Stimulated activated CD8-positive, alpha-beta memory T cell treated with anti-CD3 and anti-CD28 coated beads, Interleukin-15, amount 100 ng/mL, for 4 hours (primary cell): ENCODE data around the gene GSDMA.
"Not testable (repeated sequence)": the region's sequence is repeated elsewhere in the genome, so short reads cannot be mapped to it uniquely, and the experiment has no call there.

ENCODE experiments used
- DNase-seq, 2 donors: peaks; one replicate each; pipeline ENCODE4 v3.0.0-alpha.2; 2020; ENCODE audit warnings: low read depth in 2 of 2

Gene GSDMA

DNA sequence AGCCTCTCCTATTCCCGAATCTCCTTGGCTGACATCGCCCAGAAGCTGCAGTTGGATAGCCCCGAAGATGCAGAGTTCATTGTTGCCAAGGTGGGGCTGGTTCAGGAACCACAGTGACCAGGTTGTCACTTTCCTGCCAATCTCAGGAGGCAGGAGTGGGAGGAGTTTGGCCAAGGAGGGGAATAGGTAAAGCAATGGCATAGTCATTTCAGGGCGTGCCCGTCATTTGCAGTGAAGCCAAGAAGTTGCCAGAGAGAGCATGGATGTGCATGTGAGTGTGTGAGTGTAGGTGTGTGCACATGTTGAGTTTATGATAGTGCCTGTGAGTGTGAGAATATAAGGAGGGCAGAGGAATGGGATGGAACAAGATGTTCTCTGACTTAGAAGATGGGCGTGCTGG, 32.6 kb downstream of the GSDMA start:
- DNase-seq: no peak

DNA sequence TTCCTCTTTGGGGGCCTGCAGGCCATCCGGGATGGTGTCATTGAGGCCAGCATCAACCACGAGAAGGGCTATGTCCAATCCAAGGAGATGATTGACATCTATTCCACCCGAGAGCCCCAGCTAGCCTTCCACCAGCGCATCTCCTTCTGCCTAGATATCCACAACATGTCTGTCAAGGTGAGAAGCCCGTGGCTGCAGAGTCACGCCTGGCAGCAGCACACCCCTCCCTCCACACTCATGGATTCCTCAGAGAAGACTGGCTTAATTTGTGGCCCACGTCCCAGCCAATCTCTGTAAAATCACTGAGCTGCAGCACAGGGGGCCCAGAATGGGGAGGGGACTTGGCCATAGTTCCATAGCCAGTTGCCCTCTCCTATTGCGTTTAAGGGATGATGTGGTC, 33.4 kb downstream of the GSDMA start:
- DNase-seq: no peak

DNA sequence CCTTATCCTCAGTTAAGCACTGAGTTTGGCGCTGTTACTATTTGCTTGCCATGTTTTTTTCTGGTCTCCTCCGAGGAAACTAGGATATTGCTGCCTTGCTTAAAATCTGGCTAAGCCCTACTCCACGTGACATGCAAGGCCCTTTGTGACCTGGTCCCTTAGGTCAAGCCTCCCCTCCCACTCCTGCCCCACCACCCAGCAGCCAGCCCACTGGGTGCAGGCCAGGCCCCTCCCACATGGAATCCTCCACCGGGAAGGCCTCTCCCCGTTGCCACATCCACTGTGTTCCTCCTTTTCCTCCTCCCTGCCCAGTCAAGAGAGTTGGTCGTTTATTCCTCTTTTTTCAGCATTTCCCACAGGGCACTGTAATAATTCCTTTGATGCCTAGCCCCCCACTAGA, 34.0 kb downstream of the GSDMA start:
- DNase-seq: no peak

DNA sequence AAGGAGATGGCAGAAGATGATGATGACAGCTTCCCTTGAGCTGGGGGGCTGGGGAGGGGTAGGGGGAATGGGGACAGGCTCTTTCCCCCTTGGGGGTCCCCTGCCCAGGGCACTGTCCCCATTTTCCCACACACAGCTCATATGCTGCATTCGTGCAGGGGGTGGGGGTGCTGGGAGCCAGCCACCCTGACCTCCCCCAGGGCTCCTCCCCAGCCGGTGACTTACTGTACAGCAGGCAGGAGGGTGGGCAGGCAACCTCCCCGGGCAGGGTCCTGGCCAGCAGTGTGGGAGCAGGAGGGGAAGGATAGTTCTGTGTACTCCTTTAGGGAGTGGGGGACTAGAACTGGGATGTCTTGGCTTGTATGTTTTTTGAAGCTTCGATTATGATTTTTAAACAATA, 34.7 kb downstream of the GSDMA start:
- no peak for DNase-seq

DNA sequence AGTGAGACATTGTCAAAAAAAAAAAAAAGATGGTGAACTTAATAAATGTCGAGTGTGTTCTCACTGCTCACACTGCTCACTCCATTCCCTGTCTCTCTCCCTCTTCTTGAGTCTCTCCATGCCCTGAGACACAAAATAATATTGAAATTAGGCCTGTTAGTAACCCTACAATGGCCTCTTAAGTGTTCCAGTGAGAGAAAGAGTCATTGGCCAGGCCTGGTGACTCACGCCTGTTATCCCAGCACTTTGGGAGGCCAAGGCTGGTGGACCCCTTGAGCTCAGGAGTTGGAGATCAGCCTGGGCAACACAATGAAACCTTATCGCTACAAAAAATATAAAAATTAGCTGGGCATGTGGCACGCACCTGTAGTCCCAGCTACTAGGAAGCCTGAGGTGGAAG, 36.3 kb downstream of the GSDMA start:
- DNase-seq: no peak

DNA sequence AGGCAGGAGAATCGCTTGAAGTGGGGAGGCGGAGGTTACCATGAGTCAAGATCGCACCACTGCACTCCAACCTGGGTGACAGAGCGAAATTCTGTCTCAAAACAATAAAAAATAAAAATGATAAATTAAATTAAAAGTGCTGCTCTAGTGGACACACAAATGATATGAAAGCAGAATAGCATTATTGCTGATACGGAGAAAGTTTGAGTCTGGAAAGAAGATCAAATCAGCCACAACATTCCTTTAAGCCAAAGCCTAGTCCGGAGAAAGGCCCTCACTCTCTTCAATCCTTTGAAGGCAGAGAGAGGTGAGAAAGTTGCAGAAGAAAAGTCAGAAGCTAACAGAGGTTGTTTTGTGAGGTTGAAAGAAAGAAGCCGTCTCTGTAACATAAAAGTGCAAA, 37.4 kb downstream of the GSDMA start:
- DNase-seq: no peak

DNA sequence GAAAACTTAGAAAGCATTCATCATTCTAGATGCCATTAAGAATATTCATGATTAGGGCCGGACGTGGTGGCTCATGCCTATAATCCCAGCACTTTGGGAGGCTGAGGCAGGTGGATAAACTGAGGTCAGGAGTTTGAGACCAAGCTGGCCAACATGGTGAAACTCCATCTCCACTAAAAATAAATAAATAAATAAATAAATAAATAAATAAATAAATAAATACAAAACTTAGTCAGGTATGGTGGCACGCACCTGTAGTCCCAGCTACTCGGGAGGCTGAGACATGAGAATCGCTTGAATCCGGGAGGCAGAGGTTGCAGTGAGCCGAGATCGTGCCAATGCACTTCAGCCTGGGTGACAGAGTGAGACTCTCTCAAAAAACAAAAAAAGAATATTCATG, 38.5 kb downstream of the GSDMA start:
- not testable (repeated sequence) for DNase-seq

DNA sequence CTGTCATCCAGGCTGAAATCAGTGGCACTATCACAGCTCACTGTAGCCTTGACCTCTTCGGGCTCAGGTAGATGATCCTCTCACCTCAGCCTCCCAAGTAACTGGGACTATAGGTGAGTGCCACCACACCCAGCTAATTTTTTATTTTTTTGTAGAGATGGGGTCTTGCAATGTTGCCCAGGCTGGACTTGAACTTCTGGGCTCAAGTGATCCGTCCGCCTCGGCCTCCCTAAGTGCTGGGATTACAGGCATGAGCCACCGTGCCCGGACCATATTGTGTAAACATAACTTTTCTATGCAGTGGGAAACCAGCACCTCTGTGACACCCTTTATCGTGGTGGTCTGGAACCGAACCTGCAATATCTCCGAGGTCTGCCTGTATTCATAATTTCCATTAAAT, 41.3 kb downstream of the GSDMA start:
- DNase-seq: no peak

DNA sequence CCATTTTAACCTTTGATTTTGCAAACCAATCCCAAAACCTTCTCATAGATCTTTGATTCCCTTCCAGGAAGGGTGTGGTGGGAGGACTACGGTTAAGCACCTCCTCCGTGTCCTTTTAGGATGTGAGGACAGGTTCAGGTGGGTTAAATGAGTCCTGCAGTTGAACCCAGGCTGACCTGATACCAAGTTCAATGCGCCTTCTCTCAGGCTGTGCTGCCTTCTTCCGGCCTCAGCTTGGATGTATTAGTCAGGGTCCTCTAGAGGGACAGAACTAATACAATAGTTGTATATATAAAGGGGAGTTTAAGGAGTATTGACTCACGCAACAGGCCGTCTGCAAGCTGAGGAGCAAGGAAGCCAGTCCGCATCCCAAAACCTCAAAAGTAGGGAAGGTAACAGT, 41.9 kb downstream of the GSDMA start:
- DNase-seq: no peak

DNA sequence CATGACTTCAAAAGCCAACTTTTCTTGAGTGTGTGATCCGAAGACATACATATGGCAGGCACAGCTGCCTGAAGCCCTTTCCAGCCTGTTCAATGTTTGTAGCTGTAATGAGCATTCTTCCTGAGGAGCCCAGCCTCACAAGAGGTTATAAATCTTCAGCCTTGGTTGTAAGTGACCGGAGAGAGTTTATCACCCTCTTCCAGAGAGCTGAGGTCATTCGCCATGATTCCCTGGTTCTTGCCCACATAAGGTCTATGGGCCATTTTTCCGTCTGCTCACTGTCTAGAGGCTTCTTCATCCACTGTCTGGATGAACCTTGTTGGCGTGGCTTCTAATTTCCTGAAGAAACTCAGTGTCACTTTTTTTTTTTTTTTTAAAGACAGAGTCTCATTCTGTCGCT, 42.7 kb downstream of the GSDMA start:
- DNase-seq: no peak

DNA sequence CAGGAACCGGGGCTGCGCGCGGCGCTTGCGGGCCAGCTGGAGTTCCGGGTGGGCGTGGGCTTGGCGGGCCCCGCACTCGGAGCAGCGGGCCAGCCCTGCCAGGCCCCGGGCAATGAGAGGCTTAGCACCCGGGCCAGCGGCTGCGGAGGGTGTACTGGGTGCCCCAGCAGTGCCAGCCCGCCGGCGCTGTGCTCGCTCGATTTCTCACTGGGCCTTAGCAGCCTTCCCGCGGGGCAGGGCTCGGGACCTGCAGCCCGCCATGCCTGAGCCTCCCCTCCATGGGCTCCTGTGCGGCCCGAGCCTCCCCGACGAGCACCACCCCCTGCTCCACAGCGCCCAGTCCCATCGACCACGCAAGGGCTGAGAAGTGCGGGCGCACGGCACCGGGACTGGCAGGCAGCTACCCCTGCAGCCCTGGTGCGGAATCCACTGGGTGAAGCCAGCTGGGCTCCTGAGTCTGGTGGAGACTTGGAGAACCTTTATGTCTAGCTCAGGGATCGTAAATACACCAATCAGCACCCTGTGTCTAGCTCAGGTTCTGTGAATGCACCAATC, 48.2 kb downstream of the GSDMA start:
- DNase-seq: not testable (repeated sequence)

DNA sequence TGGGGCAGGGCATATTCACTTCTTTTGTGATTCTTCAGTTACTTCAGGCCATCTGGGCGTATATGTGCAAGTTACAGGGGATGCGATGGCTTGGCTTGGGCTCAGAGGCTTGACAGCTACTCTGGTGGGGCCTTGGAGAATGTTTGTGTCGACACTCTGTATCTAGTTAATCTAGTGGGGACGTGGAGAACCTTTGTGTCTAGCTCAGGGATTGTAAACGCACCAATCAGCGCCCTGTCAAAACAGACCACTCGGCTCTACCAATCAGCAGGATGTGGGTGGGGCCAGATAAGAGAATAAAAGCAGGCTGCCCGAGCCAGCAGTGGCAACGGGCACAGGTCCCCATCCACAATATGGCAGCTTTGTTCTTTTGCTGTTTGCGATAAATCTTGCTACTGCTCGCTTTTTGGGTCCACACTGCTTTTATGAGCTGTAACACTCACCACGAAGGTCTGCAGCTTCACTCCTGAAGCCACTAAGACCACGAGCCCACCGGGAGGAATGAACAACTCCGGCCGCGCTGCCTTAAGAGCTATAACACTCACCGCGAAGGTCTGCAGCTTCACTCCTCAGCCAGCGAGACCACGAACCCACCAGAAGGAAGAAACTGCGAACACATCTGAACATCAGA, 49.3 kb downstream of the GSDMA start:
- not testable (repeated sequence) for DNase-seq

DNA sequence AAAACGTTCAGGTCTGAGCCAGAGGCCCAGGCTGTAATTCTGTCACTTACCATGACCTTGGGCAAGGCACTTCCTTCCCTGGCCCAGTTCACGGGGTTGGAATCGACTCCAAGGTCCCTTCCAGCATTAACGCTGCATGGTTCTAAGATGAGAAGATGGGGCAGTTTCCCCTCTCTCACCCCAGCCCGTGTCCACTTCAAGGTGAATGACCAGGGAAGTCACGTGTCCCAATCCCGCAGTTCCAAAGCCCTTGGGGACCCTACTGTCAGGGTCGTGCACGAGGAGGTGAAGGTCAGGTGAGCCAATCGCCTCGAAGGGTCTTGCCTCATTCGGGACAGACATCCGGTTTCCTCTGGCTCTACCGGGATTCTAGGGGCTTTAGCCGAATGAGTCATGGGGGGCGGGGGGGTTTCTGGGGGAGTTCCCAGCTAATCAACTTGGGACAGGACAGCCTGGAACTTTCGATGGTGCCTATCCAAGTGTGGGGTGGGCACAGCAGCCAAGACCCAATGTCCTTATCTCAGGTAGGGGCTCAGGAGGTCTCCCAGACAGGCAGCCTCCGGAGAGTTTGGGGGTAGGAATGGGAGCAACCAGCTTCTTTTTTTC, 51.7 kb downstream of the GSDMA start:
- no peak for DNase-seq

DNA sequence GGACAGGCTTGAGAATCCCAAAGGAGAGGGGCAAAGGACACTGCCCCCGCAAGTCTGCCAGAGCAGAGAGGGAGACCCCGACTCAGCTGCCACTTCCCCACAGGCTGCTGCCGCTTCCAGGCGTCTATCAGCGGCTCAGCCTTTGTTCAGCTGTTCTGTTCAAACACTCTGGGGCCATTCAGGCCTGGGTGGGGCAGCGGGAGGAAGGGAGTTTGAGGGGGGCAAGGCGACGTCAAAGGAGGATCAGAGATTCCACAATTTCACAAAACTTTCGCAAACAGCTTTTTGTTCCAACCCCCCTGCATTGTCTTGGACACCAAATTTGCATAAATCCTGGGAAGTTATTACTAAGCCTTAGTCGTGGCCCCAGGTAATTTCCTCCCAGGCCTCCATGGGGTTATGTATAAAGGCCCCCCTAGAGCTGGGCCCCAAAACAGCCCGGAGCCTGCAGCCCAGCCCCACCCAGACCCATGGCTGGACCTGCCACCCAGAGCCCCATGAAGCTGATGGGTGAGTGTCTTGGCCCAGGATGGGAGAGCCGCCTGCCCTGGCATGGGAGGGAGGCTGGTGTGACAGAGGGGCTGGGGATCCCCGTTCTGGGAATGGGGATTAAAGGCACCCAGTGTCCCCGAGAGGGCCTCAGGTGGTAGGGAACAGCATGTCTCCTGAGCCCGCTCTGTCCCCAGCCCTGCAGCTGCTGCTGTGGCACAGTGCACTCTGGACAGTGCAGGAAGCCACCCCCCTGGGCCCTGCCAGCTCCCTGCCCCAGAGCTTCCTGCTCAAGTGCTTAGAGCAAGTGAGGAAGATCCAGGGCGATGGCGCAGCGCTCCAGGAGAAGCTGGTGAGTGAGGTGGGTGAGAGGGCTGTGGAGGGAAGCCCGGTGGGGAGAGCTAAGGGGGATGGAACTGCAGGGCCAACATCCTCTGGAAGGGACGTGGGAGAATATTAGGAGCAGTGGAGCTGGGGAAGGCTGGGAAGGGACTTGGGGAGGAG, 52.5 kb downstream of the GSDMA start, which contains the start of gene CSF3:
CSF3 (plus strand) TSS at position 436 of the 993 bp plus-strand sequence; CDS start at position 471, 35 bp downstream.
- DNase-seq: no peak

DNA sequence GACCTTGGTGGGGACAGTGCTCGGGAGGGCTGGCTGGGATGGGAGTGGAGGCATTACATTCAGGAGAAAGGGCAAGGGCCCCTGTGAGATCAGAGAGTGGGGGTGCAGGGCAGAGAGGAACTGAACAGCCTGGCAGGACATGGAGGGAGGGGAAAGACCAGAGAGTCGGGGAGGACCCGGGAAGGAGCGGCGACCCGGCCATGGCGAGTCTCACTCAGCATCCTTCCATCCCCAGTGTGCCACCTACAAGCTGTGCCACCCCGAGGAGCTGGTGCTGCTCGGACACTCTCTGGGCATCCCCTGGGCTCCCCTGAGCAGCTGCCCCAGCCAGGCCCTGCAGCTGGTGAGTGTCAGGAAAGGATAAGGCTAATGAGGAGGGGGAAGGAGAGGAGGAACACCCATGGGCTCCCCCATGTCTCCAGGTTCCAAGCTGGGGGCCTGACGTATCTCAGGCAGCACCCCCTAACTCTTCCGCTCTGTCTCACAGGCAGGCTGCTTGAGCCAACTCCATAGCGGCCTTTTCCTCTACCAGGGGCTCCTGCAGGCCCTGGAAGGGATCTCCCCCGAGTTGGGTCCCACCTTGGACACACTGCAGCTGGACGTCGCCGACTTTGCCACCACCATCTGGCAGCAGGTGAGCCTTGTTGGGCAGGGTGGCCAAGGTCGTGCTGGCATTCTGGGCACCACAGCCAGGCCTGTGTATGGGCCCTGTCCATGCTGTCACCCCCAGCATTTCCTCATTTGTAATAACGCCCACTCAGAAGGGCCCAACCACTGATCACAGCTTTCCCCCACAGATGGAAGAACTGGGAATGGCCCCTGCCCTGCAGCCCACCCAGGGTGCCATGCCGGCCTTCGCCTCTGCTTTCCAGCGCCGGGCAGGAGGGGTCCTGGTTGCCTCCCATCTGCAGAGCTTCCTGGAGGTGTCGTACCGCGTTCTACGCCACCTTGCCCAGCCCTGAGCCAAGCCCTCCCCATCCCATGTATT, 53.5 kb downstream of the GSDMA start:
- DNase-seq: no peak

DNA sequence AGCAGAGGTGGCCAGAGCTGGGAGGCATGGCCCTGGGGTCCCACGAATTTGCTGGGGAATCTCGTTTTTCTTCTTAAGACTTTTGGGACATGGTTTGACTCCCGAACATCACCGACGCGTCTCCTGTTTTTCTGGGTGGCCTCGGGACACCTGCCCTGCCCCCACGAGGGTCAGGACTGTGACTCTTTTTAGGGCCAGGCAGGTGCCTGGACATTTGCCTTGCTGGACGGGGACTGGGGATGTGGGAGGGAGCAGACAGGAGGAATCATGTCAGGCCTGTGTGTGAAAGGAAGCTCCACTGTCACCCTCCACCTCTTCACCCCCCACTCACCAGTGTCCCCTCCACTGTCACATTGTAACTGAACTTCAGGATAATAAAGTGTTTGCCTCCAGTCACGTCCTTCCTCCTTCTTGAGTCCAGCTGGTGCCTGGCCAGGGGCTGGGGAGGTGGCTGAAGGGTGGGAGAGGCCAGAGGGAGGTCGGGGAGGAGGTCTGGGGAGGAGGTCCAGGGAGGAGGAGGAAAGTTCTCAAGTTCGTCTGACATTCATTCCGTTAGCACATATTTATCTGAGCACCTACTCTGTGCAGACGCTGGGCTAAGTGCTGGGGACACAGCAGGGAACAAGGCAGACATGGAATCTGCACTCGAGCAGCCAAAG, 54.7 kb downstream of the GSDMA start:
- DNase-seq: no peak

DNA sequence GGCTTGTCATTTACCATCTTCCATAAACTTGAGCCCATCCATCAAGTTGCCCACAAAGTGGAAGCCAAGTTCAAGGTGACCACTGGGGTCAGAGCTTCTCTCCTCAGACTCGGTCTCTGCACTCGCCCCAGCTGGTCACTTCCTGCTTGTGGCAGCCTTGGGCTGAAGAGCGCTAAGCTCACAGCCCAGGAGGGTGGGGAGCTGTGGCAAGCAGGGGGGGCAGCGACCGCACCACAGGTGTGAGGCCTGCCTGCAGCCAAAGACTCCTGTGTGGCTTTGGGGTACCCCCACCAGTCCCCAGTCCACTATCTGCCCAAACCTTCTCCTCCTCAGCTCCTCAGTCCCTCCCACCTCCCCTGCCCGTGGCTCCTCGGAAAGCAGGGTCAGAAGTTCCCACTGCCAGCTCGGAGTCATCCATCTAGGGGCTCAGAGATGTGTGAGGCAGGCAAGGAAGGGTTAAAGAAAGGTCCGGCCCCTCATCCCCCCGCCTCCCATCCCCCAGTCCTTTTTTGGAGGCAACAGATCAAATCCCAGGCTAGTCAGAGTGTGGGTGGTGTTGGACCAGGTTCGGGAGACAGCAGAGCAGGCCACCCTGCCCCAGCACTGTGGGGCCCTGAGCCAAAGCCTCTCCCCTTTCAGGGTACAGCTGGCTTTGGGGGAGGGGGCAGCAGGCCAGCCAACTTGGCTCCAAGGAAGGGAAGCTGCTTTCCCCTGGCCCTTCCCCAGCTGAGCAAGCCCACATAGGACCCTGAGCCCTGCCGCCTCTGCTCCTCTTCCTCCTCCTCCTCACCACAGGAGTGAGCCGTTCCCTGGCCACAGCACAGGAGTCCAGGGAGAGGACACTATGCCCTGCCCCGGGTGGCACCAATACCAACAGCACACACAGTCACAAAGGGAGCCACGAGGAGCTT, 55.7 kb downstream of the GSDMA start:
- DNase-seq: no peak

DNA sequence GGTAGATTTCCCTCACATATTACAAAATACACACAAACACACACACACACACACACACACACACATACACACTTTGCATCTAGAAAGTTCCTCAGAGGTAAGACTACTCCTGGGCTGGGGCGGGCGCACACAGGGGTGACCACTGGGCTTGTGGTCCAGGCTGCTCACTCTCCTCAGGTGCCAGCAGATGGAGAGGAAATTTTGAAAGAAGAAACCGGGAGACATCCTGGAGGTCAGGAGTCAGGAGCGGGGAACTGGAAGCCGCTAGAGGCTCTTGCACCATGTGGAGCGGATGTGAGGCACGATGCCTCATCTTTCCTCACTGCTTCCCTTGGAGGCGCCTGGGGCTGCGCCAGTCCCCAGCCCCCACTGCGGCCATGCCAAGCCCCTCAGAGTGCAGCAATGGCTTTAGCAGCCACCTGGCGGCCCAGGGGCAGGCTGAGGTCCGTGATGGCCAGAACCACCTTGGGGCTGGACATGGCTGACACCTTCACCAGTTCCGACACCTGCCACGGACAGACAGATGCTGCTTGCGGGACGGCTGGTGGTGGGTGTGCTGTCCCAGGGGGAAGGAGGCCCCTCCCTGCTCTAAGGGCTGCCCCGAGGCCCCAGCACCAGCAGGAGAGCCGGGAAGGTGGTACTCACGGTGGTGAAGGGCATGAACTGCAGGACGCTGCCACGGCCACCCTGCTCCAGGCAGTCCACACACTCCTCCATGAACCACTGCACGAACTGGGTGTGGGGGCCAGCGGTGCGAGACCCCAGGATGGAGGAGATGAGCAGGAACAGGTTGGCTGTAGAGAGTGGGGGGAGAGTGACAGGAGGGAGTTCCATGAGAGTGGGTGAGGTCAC, 56.6 kb downstream of the GSDMA start:
- no peak for DNase-seq

DNA sequence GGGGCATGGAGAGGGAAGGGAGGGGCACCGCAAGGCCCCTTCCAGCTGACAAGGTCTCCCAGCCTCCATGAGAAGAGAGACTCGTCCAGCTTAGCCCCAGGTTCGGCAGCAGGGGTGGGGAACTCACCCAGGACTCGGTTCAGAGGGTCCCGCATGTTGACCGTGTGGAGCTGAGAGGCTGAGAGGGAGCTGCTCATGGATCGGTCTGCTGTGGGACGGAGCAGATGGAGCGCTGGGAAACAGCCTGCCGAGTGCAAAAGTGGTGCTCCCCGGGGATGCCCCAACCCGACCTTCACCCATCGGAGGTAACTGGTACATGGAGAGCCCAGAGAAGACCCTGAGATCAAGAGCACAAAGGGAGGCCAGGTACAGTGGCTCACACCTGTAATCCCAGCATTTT, 57.3 kb downstream of the GSDMA start:
- no peak for DNase-seq
